GM18508 (cell line): Measurements from ENCODE around the gene EIF2B5.

Source experiments
- ATAC-seq: cut with Tn5 transposase; IDR thresholded peaks from one replicate; pipeline ENCODE4 v1.9.1; 2021; ENCODE audit warnings: moderate number of reproducible peaks; ENCODE audit not compliant: insufficient read depth, unreplicated experiment

EIF2B5 gene

DNA sequence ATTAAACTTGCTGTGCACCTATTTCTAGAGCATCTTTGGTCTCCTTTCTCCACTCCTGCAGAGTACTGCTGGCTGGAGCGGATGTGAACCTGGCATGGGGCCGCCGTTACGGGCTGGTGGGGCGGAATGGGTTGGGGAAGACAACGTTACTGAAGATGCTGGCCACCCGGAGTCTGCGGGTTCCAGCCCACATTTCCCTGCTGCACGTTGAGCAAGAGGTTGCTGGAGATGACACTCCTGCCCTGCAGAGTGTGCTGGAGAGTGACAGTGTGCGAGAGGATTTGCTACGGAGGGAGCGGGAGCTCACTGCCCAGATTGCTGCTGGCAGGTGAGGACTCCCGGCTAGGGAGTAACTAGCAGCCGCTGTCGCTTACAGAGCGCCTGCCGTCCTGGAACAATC, 52.9 kb downstream of the EIF2B5 start:
- no peak for ATAC-seq

- no peak for ATAC-seq
Observed at GRCh38 chr3:184189421-184189820, 54.3 kb downstream of the EIF2B5 start.

DNA sequence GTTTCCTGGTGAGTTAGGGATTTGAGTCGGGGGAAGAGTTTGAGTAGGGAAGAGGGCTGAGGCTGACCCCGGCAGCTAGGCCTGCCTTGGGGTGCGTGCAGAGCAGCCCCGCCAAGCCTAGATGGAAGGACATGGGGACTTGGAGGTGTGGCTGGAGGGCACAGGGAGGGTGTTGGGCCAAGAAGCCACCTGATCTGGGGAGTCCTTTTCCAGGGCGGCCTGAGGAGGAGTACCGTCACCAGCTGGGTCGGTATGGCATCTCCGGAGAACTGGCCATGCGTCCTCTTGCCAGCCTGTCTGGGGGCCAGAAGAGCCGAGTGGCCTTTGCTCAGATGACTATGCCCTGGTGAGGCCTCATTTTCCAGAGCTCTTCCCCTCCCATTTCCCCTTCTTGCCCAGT, 57.7 kb downstream of the EIF2B5 start:
- no peak for ATAC-seq

DNA sequence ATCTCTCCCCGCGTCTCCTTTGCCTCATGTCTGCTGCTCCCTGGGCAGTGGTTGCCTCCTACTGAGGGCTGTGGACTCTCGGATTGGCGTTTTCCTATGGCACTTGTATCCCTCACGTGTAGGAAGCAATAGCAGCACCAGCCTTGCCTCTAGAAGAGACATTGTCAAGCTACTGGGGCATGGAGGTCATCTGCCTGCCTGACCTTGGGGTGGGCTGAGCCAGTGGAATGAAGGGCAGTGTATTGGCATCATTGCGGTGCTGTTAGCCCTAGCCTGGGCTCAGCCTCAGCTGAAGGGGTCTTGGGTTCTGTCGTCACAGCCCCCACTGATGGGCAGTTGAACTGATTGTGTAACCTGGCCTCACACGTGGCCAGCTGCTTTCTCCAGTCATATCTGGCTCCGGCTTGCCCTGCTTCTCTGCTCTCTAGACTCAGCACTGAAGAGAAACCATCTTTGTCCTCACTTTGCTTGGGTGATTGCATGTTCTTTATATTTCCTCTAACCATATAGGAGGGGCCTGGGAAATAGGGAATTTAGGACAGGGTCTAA, 58.9 kb downstream of the EIF2B5 start:
- no peak for ATAC-seq
